Endothelial cell of umbilical vein (primary cell): ENCODE measurements around the gene TSC22D3. TPM values are rescaled to one million over a fixed set of nuclear protein-coding genes. Genes with fewer than 3 reads are reported as not detected.

Source experiments
- BruUV-seq: library from RNA; stranded (reverse); fragments of 400-500 nt; replicated peaks from 2 replicates; lab custom pipeline; 2021; lab: Mats Ljungman, UMichigan
- CTCF ChIA-PET: fragments of 300-600, 350-600 bp; sonication (Branson Sonifier 250); formaldehyde crosslinking; loops from one replicate; lab custom pipeline; 2021; ENCODE audit warnings: antibody characterized with exemption, inconsistent platforms; lab: Charles Lee
- POLR2A ChIA-PET: fragments of 300-600, 350-600 bp; sonication (Branson Sonifier 250); formaldehyde crosslinking; loops from one replicate; lab custom pipeline; 2021; ENCODE audit warnings: antibody characterized with exemption, inconsistent platforms; lab: Charles Lee
- DNase-seq: peaks from one replicate; pipeline ENCODE4 v3.0.0-alpha.2; 2011; ENCODE audit warnings: low read depth, low spot score
- FAIRE-seq: peaks from 2 replicates; lab custom pipeline; 2011; peaks lifted over from hg19 to GRCh38; lab: Jason Lieb, UNC
- H2AFZ ChIP-seq: 2 replicates; pipeline ENCODE4 v1.6.0; 2012; ENCODE audit warnings: low read depth, low read length, control low read depth, inconsistent platforms
- H3K27ac ChIP-seq: 2 replicates; pipeline ENCODE4 v1.5.1; 2011; ENCODE audit warnings: low read depth, mild to moderate bottlenecking, control low read depth, low read length, moderate library complexity; ENCODE audit not compliant: insufficient read depth
- H3K27me3 ChIP-seq, 2 experiments: 2 replicates each; pipeline versions ENCODE4 v1.6.0 to v1.6.1; 2011; ENCODE audit warnings: low read length in 2 of 2, mixed read lengths in 1 of 2; ENCODE audit not compliant: control insufficient read depth in 2 of 2, insufficient read depth in 2 of 2
- H3K36me3 ChIP-seq, 2 experiments: 2 replicates in 1 of 2; 3 replicates in 1 of 2; pipeline ENCODE4 v1.5.1; 2011; ENCODE audit warnings: low read length in 2 of 2, mild to moderate bottlenecking in 1 of 2, moderate library complexity in 1 of 2; ENCODE audit not compliant: control insufficient read depth in 2 of 2, insufficient read depth in 2 of 2; ENCODE audit errors: extremely low read depth in 1 of 2
- H3K4me1 ChIP-seq: 3 replicates; pipeline ENCODE4 v1.5.1; 2011; ENCODE audit warnings: mild to moderate bottlenecking, low read length; ENCODE audit not compliant: control insufficient read depth, insufficient read depth; ENCODE audit errors: extremely low read depth
- H3K4me2 ChIP-seq: 2 replicates; pipeline ENCODE4 v1.6.1; 2011; ENCODE audit warnings: low read length, control low read depth, mixed read lengths; ENCODE audit not compliant: insufficient read depth
- H3K4me3 ChIP-seq, 3 experiments: fragments of 200-600 bp in 1 of 3; sonication (generic), shearing (Covaris generic) in 1 of 3; replicated peaks in 1 of 3; 2 replicates each; pipeline ENCODE4 v1.5.1; 2011 to 2016; ENCODE audit warnings: control low read depth in 3 of 3, low read length in 3 of 3, mild to moderate bottlenecking in 2 of 3, inconsistent platforms in 1 of 3, low read depth in 1 of 3, moderate library complexity in 1 of 3; ENCODE audit not compliant: insufficient read depth in 1 of 3
- H3K79me2 ChIP-seq: 2 replicates; pipeline ENCODE4 v1.6.0; 2012; ENCODE audit warnings: low read length, inconsistent platforms; ENCODE audit not compliant: control insufficient read depth, insufficient read depth
- H3K9ac ChIP-seq: replicated peaks from 2 replicates; pipeline ENCODE3; 2011; ENCODE audit warnings: low read length, control low read depth; ENCODE audit not compliant: insufficient read depth; ENCODE audit errors: extremely low read depth
- H3K9me1 ChIP-seq: replicated peaks from 3 replicates; pipeline ENCODE4 v1.6.0; 2011; ENCODE audit warnings: mild to moderate bottlenecking, low read length; ENCODE audit not compliant: control insufficient read depth, insufficient read depth; ENCODE audit errors: extremely low read depth
- H3K9me3 ChIP-seq: replicated peaks from 2 replicates; pipeline ENCODE4 v1.5.1; 2012; ENCODE audit warnings: low read length, inconsistent platforms; ENCODE audit not compliant: control insufficient read depth, insufficient read depth
- H4K20me1 ChIP-seq: replicated peaks from 2 replicates; pipeline ENCODE3; 2011; ENCODE audit warnings: mild to moderate bottlenecking, low read length; ENCODE audit not compliant: control insufficient read depth, insufficient read depth; ENCODE audit errors: extremely low read depth
- CTCF ChIP-seq, 2 donors: IDR thresholded peaks; 1 replicate in 1 of 2; 2 replicates in 1 of 2; pipeline ENCODE4 v1.5.1; 2011; ENCODE audit warnings: low read length in 2 of 2, mild to moderate bottlenecking in 2 of 2, moderate library complexity in 2 of 2, control low read depth in 1 of 2, inconsistent platforms in 1 of 2, low read depth in 1 of 2; ENCODE audit not compliant: insufficient read depth in 1 of 2; ENCODE audit errors: extremely low read depth in 1 of 2
- EZH2 ChIP-seq: IDR thresholded peaks from 2 replicates; pipeline ENCODE4 v1.6.1; 2012; ENCODE audit warnings: borderline replicate concordance, low read depth, mild to moderate bottlenecking, moderate library complexity, low read length, inconsistent platforms; ENCODE audit not compliant: severe bottlenecking
- FOS ChIP-seq: IDR thresholded peaks from 2 replicates; pipeline ENCODE4 v1.6.1; 2011; ENCODE audit warnings: mild to moderate bottlenecking, low read length, moderate library complexity, borderline replicate concordance; ENCODE audit not compliant: insufficient read depth
- MAX ChIP-seq: IDR thresholded peaks from 2 replicates; pipeline ENCODE4 v1.6.1; 2011; ENCODE audit not compliant: insufficient read depth, insufficient read length
- MYC ChIP-seq: IDR thresholded peaks from one replicate; pipeline ENCODE4 v1.6.1; 2011; ENCODE audit warnings: mild to moderate bottlenecking, low read depth, low read length
- POLR2AphosphoS5 ChIP-seq: IDR thresholded peaks from 2 replicates; pipeline ENCODE4 v1.6.1; 2012; ENCODE audit warnings: low read depth, mild to moderate bottlenecking, control low read depth, low read length, moderate library complexity; ENCODE audit not compliant: insufficient read depth
- dilution Hi-C: fragments of 300-500 bp; cut with MboI; formaldehyde crosslinking; loops from one replicate; pipeline ENCODE4 v1.15.0; 2019; ENCODE audit warnings: low sequenced_read_pairs; ENCODE audit not compliant: extremely low pct_ligation_motif_present
- intact Hi-C: fragments of 100-400 bp; cut with micrococcal nuclease; formaldehyde crosslinking; loops from one replicate; pipeline ENCODE4 v1.10.0; 2022
- polyA plus RNA-seq, 4 experiments: library from polyadenylated mRNA; depleted of rRNA in 3 of 4; stranded (reverse) in 3 of 4; unstranded in 1 of 4; fragments of >200 nt; gene quantifications; 2 replicates each; pipeline versions ENCODE4 v1.2.1 to v1.2.3, GENCODE V29; 2011 to 2012; ENCODE audit warnings: missing spikeins in 1 of 4
- total RNA-seq: library from RNA; stranded (reverse); gene quantifications from 2 replicates; pipeline ENCODE4 v1.2.3, GENCODE V29; 2021

The TSC22D3 gene
- total and polyA plus RNA-seq, 2 donors (not counting 3 experiments of a cell fraction or from before 2014, with no cell fraction given): 21.1 to 37.4 TPM

GRCh38 chrX:107691024-107691448, 84.6 kb downstream of the TSC22D3 start:
- H3K4me2 ChIP-seq: no peak overlapping the region
- CTCF ChIA-PET: no interaction called here
- DNase-seq (no peak), FAIRE-seq (no peak)
- no peak overlapping the region for H2AFZ ChIP-seq
- H3K9ac ChIP-seq: no peak overlapping the region
- H3K27me3 ChIP-seq: no peaks in the 10 kb centered on the region
- H3K9me3 ChIP-seq: no peaks in the 10 kb centered on the region
- POLR2A ChIA-PET: no interaction called here
- dilution Hi-C loops (no loop called here), intact Hi-C loops (no loop called here)
- H4K20me1 ChIP-seq: no peaks in the 10 kb centered on the region
- no TSS peak for BruUV-seq
- no peaks in the 10 kb centered on the region for H3K9me1 ChIP-seq
- H3K4me1 ChIP-seq: peaks cover 16% of the 10 kb centered on the region
- TF ChIP-seq MYC (no peak), FOS (no peak), MAX (no peak), POLR2AphosphoS5 (no peak), CTCF (IDR thresholded peaks at IDR 0.05; ENCODE audit: extremely low read depth in 1 of 2, insufficient read depth in 1 of 2, low read depth in 1 of 2, low read length in 2 of 2) (no peak), EZH2 (no peak)
- H3K79me2 ChIP-seq: no peaks in the 10 kb centered on the region
- no peak overlapping the region for H3K4me3 ChIP-seq
- no peaks in the 10 kb centered on the region for H3K36me3 ChIP-seq
- no peak overlapping the region for H3K27ac ChIP-seq
